GM12891 (cell line): Measurements from ENCODE around the gene LNX1.

Source experiments
- POLR2AphosphoS5 ChIP-seq: IDR thresholded peaks from 2 replicates; pipeline ENCODE4 v1.6.1; 2011; ENCODE audit warnings: low read depth, low read length, control low read depth
- TAF1 ChIP-seq: IDR thresholded peaks from 2 replicates; pipeline ENCODE4 v1.6.1; 2011; ENCODE audit warnings: low read depth, low read length, control low read depth

DNA sequence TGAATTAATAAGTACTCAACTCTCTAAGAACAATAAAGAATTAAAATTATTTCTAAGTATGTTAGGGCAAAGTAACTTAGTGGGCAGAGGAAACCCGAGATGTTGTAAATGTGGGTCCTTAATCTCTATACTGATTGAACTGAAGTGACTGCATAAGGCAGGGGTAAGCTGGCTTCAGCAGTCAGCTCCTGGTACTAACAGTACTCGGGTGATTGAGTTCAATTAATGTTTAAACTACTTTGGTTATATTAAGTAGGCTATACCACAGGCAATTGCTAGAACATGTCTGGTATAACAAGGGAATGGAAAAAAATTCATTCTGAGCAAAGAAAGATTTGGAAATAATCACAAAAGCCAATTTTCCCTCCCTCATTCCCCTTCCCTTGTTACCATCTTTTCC, 90.7 kb downstream of the LNX1 start:
- no peak for TF ChIP-seq POLR2AphosphoS5
- TF ChIP-seq TAF1: no peak
